Mammary epithelial cell (primary cell): ENCODE results near the gene FUT9.

Source experiments
- EZH2 ChIP-seq: IDR thresholded peaks from 2 replicates; pipeline ENCODE4 v1.6.1; 2012; ENCODE audit warnings: low read length, inconsistent platforms, borderline replicate concordance
- TF ChIP-seq, protein P1 (sequence below), 2 donors: IDR thresholded peaks in 1 of 2; conservative IDR thresholded peaks in 1 of 2; 2 replicates each; pipeline ENCODE4 v1.5.1; 2011 to 2012; ENCODE audit warnings: inconsistent platforms in 2 of 2, low read length in 2 of 2, mild to moderate bottlenecking in 2 of 2, control low read depth in 1 of 2, low read depth in 1 of 2; ENCODE audit not compliant: insufficient read depth in 1 of 2; ENCODE audit errors: extremely low read depth in 1 of 2

- TF ChIP-seq, protein P1, sequence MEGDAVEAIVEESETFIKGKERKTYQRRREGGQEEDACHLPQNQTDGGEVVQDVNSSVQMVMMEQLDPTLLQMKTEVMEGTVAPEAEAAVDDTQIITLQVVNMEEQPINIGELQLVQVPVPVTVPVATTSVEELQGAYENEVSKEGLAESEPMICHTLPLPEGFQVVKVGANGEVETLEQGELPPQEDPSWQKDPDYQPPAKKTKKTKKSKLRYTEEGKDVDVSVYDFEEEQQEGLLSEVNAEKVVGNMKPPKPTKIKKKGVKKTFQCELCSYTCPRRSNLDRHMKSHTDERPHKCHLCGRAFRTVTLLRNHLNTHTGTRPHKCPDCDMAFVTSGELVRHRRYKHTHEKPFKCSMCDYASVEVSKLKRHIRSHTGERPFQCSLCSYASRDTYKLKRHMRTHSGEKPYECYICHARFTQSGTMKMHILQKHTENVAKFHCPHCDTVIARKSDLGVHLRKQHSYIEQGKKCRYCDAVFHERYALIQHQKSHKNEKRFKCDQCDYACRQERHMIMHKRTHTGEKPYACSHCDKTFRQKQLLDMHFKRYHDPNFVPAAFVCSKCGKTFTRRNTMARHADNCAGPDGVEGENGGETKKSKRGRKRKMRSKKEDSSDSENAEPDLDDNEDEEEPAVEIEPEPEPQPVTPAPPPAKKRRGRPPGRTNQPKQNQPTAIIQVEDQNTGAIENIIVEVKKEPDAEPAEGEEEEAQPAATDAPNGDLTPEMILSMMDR (conservative IDR thresholded peaks at IDR 0.05 in 1 of 2, IDR thresholded peaks at IDR 0.05 in 1 of 2; ENCODE audit: extremely low read depth in 1 of 2, insufficient read depth in 1 of 2, low read depth in 1 of 2, low read length in 2 of 2), result no peak
- TF ChIP-seq EZH2, result no peak
These were observed 23.9 kb upstream of the FUT9 start for GRCh38 chr6:95991906-95992305.
